ENCODE data around the gene SHE.

The SHE gene

GRCh38 chr1:154446789-154447188 is 55.4 kb downstream of the SHE start:
- no peak for DNase-seq (ENCODE audit: low read depth in 2 of 2)

DNA sequence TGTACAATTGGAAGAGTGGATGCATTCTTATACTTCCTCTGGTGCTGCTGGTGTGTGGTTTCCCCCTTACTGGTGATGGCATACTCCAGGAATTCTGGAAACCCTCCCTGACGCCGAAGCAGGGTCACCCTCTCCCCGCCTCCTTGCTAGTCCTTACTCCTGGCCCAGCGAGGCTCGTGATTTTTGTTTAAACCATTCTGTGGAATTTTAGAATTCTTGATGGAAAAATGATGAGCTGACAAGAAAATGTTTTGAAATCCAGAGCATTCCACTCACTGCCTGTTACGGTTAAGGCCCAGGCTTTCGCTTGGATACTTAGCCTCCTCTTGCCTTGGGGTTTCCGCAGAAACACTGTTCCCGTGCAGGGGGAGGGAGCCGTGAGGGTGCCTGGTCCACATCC is 55.9 kb downstream of the SHE start:
- DNase-seq (ENCODE audit: low read depth in 2 of 2), result no peak

DNA sequence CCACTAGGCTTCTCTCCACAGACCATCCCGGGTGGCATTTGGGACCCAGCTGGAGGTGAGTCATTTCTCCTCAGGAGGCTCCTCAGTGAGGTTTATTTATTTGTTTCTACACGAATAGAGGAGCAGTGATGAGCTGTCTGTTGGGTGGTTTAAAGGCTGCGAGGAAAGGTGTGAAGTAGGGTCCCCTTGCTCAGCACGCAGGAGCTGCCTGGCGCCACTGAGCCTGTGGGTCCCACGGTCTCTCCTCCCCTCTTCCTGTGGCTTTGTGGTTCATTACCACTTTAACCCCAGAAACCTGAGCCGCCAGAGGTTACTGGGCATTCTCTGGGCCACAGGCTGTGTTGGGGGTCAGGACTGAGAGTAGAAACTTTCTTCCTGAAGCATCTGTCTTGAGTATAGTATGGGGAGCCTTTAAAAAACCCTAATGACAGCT is 57.2 kb downstream of the SHE start:
- DNase-seq (ENCODE audit: low read depth in 2 of 2), result no peak

GRCh38 chr1:154443274-154444013 is 58.8 kb downstream of the SHE start:
- DNase-seq (ENCODE audit: low read depth in 2 of 2), result no peak

- no peak for DNase-seq (ENCODE audit: low read depth in 2 of 2)
Measured at GRCh38 chr1:154442006-154442740, 60.0 kb downstream of the SHE start.

- DNase-seq (ENCODE audit: low read depth in 2 of 2), result no peak
Measured at GRCh38 chr1:154441241-154441888, 60.8 kb downstream of the SHE start.

DNA sequence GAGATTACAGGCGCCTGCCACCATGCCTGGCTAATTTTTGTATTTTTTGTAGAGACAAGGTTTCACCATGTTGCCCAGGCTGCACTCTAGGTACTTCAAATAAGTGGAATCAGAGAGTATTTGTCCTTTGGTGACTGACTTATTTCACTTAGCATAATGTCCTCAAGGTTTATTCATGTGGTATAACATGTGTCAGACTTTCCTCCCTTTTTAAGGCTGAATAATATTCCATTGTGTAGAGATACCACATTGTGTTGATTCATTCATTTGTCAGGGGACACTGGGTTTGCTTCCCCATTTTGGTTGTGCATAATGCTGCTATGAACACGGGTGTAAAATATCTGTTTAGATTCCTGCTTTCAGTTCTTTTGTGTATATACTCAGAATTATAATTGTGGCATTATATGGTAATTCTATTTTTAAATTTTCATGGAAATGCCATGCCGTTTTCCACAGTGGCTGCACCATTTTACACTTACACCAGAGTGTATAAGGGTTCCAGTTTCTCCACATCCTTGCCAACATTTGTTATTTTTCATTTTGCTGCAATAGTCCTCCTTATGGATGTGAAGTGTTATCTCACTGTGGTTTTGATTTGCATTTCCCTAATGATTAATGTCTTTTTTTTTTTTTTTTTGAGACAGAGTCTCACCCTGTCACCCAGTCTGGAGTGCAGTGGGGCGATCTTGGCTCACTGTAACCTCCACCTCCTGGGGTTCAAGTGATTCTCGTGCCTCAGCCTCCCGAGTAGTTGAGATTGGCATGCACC is 62.0 kb downstream of the SHE start:
- DNase-seq (ENCODE audit: low read depth in 2 of 2), result no peak

- DNase-seq (ENCODE audit: low read depth in 2 of 2), result no peak
Measured at GRCh38 chr1:154436433-154436832, 65.8 kb downstream of the SHE start.

- no peak for DNase-seq (ENCODE audit: low read depth in 2 of 2)
Measured at GRCh38 chr1:154435599-154436200, 66.5 kb downstream of the SHE start.

DNA sequence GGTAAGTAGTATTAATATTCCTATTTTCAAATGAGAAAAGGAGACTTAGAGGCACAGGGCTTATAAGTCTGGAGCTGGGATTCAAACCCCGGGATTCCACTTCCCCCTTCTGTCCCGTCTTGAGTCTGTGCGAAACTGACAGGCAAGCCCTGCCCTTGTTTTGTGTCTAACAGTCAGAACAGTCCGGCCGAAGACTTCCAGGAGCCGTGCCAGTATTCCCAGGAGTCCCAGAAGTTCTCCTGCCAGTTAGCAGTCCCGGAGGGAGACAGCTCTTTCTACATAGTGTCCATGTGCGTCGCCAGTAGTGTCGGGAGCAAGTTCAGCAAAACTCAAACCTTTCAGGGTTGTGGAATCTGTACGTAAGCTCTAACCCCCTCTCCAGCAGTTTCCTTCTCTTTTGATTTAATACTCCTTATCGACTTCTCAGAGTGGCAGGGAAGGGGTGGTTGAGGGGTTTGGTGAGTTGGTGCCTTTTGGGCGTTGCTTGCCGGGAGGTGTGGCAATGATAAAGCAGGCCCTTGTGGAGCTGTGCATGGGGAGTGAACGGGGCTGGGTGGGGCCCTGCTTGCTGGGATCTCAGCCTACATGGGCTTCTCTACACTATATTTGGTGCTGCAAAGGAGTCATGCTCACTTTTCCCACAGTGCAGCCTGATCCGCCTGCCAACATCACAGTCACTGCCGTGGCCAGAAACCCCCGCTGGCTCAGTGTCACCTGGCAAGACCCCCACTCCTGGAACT is 67.7 kb downstream of the SHE start:
- DNase-seq (ENCODE audit: low read depth in 2 of 2), result no peak

GRCh38 chr1:154433161-154433764 is 68.9 kb downstream of the SHE start:
- DNase-seq (ENCODE audit: low read depth in 2 of 2), result peak in 1 of 2 donors; percentile 52

DNA sequence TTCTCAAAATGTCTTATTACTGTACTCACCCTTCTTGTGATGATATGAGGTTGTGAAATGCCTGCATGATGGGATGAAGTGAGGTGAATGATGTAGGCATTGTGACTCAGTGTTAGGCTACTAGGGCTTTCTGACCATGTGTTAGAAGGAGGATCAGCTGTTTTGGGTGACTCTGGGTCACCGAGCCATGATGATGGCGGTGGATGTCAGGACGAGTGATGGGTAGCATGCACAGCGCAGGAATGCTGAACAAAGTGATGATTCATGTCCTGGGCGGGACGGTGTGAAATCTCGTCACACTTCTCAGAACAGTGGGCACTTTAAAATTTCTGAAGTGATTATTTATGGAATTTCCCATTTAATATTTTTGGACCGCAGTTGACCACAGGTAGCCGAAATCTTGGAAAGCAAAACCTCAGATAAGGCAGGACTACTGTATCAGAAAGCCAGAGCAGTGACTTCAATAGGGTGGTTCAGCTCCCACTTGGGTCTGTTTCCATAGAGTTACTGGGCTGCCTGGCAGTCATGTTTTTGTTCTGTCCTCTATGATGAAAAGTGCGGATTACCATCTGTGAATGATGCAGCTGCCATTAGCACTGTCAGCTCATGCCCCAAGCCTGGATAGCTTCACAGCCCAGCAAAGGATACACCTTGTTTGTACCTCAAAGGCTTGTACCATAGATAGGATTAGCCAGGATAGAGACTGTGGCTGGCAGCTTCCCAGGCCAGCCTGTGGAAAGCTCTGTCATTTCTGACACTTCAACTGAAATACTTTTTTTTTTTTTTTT is 70.4 kb downstream of the SHE start:
- DNase-seq (ENCODE audit: low read depth in 2 of 2), result peak; percentile 26 to 37

GRCh38 chr1:154430903-154431302 is 71.3 kb downstream of the SHE start:
- no peak for DNase-seq (ENCODE audit: low read depth in 2 of 2)

DNA sequence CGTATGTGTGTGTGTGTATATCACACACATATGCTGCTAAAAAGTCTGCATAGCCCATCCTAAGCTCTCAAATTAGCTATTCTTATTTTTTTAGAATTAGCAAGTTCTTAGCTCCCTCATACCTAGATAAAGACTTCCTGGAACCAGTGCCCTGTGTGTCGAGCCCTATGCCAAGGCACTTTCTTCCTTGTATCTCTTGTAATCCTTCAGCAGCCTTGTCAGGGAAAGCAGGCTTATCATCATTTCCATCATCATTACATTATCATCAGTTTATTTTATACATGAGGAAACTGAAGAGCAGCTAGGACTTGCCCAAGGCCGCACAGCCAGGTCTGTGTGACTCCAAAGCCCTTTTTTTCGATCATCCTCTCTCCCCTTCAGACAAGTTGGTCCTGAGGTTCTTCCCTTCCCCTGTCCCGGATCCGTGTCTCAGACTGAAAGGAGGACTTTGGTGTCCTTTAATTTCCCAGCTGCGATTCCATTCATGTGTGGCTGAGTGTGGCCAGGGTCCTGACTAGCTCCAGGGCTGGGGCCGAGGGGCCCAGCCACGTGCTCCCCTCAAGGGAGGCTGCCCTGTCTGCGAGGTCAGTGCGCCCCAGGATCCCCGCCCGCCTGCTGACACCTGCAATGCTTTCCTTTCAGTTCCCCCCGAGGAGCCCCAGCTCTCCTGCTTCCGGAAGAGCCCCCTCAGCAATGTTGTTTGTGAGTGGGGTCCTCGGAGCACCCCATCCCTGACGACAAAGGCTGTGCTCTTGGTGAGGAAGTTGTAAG is 72.2 kb downstream of the SHE start:
- no peak for DNase-seq (ENCODE audit: low read depth in 2 of 2)
